ENCODE measurements around the gene PPRC1.

The PPRC1 gene

DNA sequence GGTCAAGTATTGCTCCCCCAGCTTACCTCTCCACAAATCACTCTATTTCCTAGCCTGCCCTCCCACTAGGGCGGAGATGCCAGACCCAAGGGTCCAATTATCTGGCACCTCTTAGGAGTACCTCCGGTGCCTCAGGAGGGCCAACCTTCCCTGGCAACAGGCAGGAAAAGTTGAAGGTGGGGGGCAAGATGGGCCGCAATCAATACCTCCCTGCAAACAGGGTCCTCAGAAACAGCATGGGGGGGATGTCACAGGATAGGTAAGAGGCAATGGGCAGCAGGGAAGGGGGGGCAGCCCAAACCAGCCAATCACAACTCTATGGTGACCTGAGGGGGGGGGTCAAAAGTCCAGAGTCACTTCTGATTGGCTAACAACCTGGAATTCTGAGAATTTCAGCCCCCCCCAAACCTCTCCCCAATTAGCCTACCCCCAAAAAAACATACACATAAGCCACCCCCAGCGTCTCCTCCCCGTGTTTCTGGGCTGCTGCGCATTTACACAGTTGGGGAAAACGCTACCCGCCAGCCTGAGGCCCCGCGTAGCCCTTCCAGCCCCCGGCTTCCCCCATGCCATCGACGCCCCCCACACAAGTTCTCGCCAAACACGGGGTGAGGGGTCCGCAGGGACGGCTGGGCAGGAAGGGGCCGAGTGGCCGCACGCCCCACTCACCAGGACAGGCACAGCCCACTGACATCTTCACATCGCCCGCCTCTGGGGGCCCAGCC, 13.3 kb upstream of the PPRC1 start:
- DNase-seq: peak; percentile 63 to 73

DNA sequence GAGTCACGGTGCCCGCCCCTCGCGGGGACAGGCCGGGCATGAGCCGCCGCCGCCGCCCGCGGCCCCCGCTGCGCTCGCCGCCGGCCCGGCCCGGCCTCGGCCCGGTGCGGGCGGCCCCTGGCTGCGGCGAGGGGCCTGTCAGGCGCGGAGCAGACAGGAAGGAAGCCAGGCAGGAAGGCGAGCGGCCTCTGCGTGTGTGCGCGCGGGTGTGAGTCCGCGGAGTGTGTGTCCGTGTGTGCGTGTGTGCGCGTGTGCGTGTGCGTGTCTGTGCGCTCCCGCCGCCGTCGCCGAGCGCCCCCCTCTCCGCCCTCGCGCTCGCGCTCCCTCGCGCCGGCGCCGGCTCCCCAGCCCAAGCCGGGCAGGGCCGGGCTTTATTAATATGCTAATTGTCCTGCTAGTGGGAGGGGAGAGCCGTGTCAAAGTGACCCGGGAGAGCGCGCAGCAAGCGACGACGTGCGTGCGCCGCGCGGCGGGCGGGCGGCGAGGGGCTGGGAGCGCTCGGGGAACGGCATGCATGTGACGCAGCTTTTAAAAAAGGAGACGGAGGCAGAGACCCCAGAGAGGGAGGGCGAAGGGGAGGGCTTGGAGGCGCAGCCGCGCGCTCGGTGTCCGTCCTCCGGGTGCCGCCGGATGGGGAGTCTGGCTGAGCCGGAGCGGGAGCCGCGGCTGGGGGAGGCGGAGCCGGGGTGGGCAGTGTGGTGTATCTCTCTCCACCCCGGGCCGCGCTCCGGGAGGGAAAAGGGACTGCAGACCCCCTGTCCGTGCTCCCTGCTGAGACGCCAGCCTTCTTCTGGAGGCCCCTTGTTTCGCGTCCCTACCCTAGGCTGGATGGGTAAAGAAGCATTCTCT, 12.5 kb upstream of the PPRC1 start, which contains the start of gene LDB1:
LDB1 (minus strand) TSS at position 227 of the 849 bp plus-strand sequence. CDS start 258 bp downstream, outside the sequence.
- DNase-seq: peak; percentile 62 to 72

DNA sequence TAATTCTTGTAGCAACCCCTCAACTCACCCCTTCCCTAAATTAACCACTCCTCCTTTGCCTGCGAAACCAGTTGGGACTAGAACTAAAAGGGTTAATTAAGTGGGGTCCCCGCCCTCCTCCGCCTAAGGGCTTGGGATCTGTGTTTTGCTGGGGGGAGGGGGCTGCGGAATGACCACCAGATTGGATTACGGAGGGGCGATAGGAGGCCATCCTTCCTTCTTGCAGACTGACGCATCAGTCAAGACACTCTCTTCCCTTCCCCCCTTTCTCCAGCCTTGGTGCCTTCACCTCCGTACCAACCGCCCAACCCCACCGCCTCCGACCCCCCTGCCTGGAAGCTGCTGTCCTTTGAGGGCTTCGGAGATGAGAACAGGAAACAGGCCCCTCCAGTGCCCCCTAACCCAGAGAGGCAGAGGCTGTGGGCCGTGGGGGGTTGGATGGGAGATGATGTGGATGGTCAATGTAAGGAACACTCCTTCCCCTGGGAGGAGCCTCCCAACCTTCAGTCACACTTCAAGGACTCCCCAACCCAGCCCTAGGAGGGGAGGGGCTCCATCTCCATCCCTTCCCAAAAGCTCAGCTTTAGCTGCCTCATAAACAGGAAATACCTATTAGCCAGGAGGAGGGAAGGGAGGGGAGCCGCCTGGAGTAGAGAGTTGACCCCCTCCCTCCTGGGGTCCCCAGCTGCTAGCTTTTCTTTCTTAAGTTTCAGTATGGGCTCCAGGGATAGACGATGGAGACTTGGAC, 11.7 kb upstream of the PPRC1 start:
- DNase-seq: peak; percentile 22 to 26

DNA sequence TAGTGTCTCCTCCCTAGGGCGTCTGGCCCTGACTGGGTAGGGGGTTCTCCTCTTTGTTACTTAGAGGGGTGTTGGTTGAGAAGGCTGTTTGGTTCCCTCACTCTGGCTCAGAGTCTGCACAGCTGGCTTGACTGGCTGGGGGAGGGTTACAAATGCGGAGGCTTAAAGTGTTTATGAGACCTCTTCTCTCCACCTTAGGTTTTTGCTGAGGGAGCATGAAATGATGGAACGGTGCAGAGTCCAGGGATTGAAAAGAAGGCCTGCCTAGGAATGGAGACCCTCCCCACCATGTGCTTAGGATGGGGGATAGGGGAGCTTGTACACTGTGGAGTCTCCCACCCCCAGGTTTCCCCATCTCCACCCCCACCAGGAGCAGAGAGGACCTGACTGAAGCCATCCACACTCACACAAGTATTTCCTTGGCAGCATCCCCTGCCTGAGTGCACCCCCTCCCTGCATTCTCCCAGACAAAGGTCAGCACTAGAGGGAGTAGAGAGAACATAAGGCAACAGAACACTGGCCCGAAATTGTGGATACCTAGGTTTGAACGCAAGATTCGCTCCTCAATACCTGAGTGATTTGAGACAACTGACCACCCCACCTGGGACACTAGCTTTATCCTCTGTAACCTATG, 11.0 kb upstream of the PPRC1 start:
- no peak for DNase-seq

DNA sequence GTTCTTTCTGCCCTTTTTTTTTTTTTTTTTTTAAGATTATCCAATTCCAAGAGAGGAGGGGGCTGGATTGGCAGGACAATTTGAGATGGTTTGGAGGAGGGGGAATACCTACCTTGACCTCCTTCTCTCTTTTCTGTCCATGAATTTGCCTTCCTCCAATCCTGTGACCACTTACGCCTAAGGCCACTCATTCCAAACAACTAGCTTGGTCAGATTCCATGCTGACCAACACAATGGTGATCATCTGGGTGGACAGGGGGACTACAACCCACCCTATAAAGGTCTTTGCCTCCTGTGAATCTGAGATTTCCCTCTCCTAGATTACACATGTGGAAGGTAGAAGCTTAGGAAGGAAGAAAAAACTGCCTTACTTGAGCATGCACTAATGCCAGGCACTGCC, 10.4 kb upstream of the PPRC1 start:
- no peak for DNase-seq

- DNase-seq: no peak
Measured at GRCh38 chr10:102123223-102123622, 9.6 kb upstream of the PPRC1 start.

DNA sequence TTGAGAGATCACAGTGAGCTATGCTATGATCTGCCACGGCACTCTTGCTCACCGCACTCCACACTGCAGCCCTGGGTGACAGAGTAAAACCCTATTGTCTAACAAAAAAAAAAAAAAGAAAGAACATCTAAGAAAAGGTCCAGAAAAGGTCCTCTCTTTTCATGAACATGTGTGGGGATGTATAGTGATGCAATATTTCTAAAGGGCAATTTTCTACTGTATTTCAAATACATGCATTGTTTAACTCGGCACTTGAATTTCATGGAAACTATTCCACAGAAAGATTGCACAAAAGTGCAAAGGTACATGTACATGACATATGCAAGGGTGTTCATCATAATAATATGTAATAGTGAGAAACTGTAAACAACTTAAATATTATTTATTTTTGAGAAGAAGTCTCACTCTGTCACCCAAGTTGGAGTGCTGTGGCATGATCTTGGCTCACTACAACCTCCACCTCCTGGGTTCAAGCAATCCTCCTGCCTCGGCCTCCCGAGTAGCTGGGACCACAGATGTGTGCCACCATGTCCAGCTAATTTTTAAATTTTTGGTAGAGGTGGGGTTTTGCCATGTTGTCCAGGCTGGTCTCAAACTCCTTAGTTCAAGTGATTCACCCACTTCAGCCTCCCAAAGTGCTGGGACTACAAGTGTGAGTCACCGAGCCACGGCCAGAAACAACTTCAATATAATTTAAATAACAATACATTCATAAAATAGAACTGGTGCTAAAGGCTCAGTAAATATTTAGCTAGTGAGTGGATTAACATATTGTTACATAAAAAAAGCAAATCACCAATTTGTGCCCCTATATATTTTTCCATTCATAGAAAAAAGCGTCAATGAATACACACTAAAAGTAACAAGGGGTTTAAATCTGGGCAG, 1.3 kb upstream of the PPRC1 start:
- no peak for DNase-seq

DNA sequence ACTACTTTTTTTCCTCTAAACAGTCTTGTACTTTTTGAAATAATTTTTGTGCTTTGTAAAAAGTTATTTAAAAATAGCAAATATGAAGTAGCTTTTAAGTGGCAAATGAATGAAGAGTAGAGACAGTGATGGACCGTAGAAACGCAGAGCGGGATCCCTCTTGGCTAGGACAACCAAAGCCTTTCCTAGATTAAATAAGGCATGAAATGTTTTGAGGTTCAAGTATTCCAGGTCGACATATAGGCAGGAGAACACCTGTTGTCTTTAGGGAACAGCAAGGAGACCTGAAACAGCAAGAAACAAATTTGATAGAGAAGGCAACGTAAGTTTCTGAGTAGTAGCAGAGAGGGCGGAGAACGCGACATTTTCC, 662 bp upstream of the PPRC1 start:
- DNase-seq: no peak

- DNase-seq: peak; percentile 69 to 77
Measured at GRCh38 chr10:102133373-102134195, 744 bp downstream of the PPRC1 start.

DNA sequence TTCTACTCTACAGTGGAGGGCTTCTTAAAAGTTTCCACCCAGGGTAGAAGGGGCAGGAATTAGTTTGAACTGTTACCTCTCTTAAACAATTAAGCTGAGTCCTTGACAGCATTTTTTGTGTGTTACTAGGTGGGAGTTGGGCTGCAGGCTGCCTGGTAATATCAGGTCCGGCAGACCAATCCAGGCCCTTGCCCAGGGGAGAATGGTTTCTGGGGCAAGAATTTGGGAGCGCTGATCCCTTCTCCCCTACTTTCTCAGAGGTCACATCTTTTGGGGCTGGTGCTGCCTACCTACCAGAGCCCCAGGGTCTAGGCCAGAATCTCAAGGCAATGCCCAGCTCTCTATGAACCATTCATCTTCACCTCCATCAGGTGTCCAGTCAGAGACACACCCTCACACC, 1.6 kb downstream of the PPRC1 start:
- DNase-seq: no peak

DNA sequence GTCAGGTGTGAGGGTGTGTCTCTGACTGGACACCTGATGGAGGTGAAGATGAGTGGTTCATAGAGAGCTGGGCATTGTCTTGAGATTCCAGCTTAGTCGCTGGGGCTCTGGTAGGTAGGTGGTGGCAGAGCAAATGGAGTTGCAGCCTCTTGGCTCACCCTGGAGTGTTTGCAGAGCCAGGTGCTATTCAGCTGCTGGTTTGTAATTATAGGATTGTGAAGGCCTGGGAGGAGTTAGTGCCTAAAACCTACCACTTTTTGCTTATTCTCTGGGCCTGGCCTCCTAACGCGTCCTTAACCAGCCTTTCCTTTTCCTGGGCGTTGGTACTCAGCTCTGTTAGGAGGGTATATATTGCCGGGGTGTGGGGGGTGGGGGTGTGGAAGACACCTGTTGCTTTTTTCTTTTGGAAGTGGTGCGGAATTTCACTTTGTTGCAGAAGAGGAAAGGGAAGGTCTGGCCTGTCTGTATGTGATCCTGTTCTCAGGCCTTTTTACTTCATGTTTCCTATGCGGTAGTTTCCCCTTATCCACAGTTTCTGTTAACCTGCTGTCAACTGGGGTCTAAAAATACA, 3.2 kb downstream of the PPRC1 start:
- DNase-seq: no peak

DNA sequence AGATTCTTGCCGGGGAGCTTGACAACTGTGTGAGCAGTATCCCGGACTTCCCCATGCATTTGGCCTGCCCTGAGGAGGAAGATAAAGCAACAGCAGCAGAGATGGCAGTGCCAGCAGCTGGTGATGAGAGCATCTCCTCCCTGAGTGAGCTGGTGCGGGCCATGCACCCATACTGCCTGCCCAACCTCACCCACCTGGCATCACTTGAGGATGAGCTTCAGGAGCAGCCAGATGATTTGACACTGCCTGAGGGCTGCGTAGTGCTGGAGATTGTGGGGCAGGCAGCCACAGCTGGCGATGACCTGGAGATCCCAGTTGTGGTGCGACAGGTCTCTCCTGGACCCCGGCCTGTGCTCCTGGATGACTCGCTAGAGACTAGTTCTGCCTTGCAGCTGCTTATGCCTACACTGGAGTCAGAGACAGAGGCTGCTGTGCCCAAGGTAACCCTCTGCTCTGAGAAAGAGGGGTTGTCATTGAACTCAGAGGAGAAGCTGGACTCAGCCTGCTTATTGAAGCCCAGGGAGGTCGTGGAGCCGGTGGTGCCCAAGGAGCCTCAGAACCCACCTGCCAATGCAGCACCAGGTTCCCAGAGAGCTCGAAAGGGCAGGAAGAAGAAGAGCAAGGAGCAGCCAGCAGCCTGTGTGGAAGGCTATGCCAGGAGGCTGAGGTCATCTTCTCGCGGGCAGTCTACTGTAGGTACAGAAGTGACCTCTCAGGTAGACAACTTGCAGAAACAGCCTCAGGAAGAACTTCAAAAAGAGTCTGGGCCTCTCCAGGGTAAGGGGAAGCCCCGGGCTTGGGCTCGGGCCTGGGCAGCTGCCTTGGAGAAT, 6.7 kb downstream of the PPRC1 start:
- no peak for DNase-seq

GRCh38 chr10:102140218-102140617, 7.4 kb downstream of the PPRC1 start:
- DNase-seq: no peak

DNA sequence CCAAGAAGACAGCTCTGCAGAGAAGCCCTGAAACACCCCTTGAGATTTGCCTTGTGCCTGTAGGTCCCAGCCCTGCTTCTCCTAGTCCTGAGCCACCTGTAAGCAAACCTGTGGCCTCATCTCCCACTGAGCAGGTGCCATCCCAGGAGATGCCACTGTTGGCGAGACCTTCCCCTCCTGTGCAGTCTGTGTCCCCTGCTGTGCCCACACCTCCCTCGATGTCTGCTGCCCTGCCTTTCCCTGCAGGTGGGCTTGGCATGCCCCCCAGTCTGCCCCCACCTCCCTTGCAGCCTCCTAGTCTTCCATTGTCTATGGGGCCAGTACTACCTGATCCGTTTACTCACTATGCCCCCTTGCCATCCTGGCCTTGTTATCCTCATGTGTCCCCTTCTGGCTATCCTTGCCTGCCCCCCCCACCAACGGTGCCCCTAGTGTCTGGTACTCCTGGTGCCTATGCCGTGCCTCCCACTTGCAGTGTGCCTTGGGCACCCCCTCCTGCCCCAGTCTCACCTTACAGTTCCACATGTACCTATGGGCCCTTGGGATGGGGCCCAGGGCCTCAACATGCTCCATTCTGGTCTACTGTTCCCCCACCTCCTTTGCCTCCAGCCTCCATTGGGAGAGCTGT, 8.2 kb downstream of the PPRC1 start:
- DNase-seq: no peak

- no peak for DNase-seq
Measured at GRCh38 chr10:102141583-102142107, 8.8 kb downstream of the PPRC1 start.

DNA sequence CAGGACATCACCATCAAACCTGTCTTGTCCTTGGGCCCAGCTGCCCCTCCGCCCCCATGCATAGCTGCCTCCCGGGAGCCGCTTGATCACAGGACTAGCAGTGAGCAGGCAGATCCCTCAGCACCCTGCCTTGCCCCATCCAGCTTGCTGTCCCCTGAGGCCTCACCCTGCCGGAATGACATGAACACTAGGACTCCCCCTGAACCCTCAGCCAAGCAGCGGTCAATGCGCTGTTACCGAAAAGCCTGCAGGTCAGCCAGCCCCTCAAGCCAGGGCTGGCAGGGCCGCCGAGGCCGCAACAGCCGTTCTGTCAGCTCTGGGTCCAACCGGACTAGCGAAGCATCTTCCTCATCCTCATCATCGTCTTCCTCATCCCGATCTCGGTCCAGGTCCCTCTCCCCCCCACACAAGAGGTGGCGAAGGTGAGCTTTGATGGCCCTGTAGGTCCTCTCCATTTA, 14.2 kb downstream of the PPRC1 start:
- no peak for DNase-seq

- no peak for DNase-seq
Measured at GRCh38 chr10:102147561-102147960, 14.7 kb downstream of the PPRC1 start.

DNA sequence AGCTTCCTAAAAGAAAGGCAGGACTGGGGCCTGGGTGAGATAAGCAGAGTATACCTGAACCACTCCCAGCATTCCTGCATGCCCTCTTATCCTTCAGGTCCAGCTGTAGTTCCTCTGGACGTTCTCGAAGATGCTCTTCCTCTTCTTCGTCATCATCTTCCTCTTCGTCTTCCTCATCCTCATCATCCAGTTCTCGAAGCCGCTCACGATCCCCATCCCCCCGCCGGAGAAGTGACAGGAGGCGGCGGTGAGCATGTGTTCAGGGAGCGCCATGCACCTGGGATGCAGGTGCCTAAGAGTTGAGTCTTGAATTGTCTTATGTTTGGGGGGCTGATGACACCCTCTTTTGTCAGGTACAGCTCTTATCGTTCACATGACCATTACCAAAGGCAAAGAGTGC, 15.4 kb downstream of the PPRC1 start:
- no peak for DNase-seq
